SK-N-MC (cell line): ENCODE data around the gene IGF2R.

Experiments used
- EZH2 ChIP-seq: fragments of 200-600 bp; sonication (generic); IDR thresholded peaks from one replicate; pipeline ENCODE4 v1.6.1; 2017; ENCODE audit warnings: antibody characterized with exemption
- POLR2AphosphoS5 ChIP-seq: IDR thresholded peaks from 2 replicates; pipeline ENCODE4 v1.6.1; 2012; ENCODE audit warnings: mild to moderate bottlenecking, low read depth, low read length, borderline replicate concordance

- TF ChIP-seq EZH2: no peak
- TF ChIP-seq POLR2AphosphoS5: no peak
Observed at GRCh38 chr6:160065200-160065599, 96.3 kb downstream of the IGF2R start.
